ENCODE measurements around the gene ANKH.
A peak's percentile ranks its signal among the peaks of the same experiment; 100 is the strongest.

- TF ChIP-seq, protein P1, sequence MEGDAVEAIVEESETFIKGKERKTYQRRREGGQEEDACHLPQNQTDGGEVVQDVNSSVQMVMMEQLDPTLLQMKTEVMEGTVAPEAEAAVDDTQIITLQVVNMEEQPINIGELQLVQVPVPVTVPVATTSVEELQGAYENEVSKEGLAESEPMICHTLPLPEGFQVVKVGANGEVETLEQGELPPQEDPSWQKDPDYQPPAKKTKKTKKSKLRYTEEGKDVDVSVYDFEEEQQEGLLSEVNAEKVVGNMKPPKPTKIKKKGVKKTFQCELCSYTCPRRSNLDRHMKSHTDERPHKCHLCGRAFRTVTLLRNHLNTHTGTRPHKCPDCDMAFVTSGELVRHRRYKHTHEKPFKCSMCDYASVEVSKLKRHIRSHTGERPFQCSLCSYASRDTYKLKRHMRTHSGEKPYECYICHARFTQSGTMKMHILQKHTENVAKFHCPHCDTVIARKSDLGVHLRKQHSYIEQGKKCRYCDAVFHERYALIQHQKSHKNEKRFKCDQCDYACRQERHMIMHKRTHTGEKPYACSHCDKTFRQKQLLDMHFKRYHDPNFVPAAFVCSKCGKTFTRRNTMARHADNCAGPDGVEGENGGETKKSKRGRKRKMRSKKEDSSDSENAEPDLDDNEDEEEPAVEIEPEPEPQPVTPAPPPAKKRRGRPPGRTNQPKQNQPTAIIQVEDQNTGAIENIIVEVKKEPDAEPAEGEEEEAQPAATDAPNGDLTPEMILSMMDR (IDR thresholded peaks at IDR 0.05; ENCODE audit: borderline replicate concordance, extremely low read depth, low read length, poor library complexity, severe bottlenecking) = peak; percentile 74
- TF ChIP-seq EZH2 (IDR thresholded peaks at IDR 0.05; ENCODE audit: borderline replicate concordance, low read depth, low read length, severe bottlenecking) = no peak
Observed at GRCh38 chr5:14685757-14686156, 185.8 kb downstream of the ANKH start.

Data from DND-41 (cell line).